Kasumi-1 (cell line): ENCODE measurements around the gene NOCT.
"Not testable (repeated sequence)": the region's sequence is repeated elsewhere in the genome, so short reads cannot be mapped to it uniquely, and the experiment has no call there.

Experiments
- DNase-seq, 2 experiments: peaks; one replicate each; lab custom pipeline; 2025; lab: John Stamatoyannopoulos, UW

NOCT gene

GRCh38 chr4:139015269-139015947 is at the start of gene NOCT:
Gene NOCT, plus strand, starts transcription at chr4:139015781. Its CDS starts 201 bp downstream, at chr4:139015982.
- DNase-seq: peak; percentile 85 to 89

- no peak for DNase-seq
These were observed 48.3 kb upstream of the NOCT start for GRCh38 chr4:138967313-138967712.

GRCh38 chr4:138972956-138973801 is 42.4 kb upstream of the NOCT start:
- DNase-seq: no peak

- no peak for DNase-seq
These were observed 40.4 kb upstream of the NOCT start for GRCh38 chr4:138975225-138975624.

- no peak for DNase-seq
These were observed 39.1 kb upstream of the NOCT start for GRCh38 chr4:138976526-138976925.

- DNase-seq: no peak
These were observed 38.1 kb upstream of the NOCT start for GRCh38 chr4:138977524-138977923.

GRCh38 chr4:138978028-138978585 is 37.5 kb upstream of the NOCT start:
- DNase-seq: no peak

GRCh38 chr4:138978600-138978999 is 37.0 kb upstream of the NOCT start:
- DNase-seq: no peak

GRCh38 chr4:138979742-138980141 is 35.8 kb upstream of the NOCT start:
- DNase-seq: no peak

GRCh38 chr4:138981930-138982390 is 33.6 kb upstream of the NOCT start:
- DNase-seq: peak; percentile 59 to 67

GRCh38 chr4:138982754-138983153 is 32.8 kb upstream of the NOCT start:
- no peak for DNase-seq

GRCh38 chr4:138983690-138984089 is 31.9 kb upstream of the NOCT start:
- DNase-seq: no peak

GRCh38 chr4:138984647-138985046 is 30.9 kb upstream of the NOCT start:
- no peak for DNase-seq

GRCh38 chr4:138992676-138993075 is 22.9 kb upstream of the NOCT start:
- no peak for DNase-seq

GRCh38 chr4:138996090-138996489 is 19.5 kb upstream of the NOCT start:
- no peak for DNase-seq

- peak in 1 of 2 experiments; percentile 47 for DNase-seq
These were observed 15.9 kb upstream of the NOCT start for GRCh38 chr4:138999666-139000065.

GRCh38 chr4:139000134-139000533 is 15.4 kb upstream of the NOCT start:
- DNase-seq: not testable (repeated sequence)

GRCh38 chr4:139001430-139001829 is 14.2 kb upstream of the NOCT start:
- peak in 1 of 2 experiments; percentile 22 for DNase-seq

- not testable (repeated sequence) for DNase-seq
These were observed 11.9 kb upstream of the NOCT start for GRCh38 chr4:139003668-139004067.

- no peak for DNase-seq
These were observed 9.8 kb upstream of the NOCT start for GRCh38 chr4:139005774-139006173.

GRCh38 chr4:139007640-139008039 is 7.9 kb upstream of the NOCT start:
- DNase-seq: no peak

- DNase-seq: not testable (repeated sequence)
These were observed 7.3 kb upstream of the NOCT start for GRCh38 chr4:139008278-139008677.

GRCh38 chr4:139009702-139010101 is 5.9 kb upstream of the NOCT start:
- no peak for DNase-seq
